Hypothalamus (tissue), 51 donors: ENCODE results near the gene CLK2.
"Not testable (repeated sequence)": the region's sequence is repeated elsewhere in the genome, so short reads cannot be mapped to it uniquely, and the experiment has no call there.

Experiments used
- DNase-seq, 51 donors: peaks; one replicate each; lab custom pipeline; 2025; lab: John Stamatoyannopoulos, UW

Gene CLK2

DNA sequence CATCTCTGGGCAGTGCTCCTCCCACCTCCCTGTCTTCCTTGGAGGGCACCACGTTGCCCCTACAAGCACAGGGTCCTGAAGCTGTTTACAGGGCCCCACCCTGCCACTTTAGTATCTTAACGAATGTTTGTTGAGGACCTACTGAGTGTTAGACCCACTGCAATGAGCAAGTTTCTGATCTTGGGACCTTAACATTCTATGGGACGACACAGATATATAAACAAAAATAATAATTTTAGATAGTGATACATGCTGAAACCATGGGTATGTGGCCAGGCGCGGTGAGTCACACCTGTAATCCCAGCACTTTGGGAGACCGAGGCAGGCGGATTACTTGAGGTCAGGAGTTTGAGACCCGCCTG lies 28.2 kb downstream of the CLK2 start:
- DNase-seq: no peak

DNA sequence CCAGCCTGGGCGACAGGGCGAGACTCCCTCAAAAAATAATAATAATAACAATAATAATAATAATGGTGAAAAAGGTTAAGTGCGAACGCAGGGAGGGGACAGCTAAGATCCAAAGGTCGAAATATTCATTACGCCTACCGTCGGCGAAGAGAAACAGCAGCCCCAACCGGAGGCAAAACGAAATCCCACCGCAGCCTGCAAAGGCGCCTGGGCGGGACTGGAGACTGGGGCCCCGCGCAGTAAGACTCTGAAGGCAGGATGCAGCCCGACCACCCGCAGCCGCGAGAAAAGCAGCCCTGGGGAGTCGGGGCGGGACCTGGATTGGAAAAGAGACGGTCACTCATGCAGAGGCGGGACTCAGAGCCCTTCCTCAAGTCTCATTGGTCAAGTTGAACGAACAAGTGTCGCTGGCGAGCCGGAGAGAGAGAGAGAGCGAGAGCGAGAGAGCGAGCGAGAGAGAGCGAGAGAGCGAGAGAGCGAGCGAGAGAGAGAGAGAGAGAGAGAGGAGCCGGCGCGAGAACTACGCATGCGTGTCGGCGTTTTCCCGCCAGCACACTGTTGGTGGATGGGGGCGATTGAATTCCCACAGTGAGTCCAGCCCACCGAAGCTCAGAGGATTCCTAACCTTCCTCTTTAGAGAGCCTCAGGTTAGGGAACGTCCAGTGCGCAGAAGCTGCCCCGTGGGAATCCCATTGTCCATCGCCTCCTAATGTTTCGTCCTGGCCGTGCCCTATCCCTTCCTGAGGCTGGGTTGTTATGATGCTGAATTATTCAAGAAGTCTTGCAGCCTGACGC lies 28.7 kb downstream of the CLK2 start:
- peak; percentile 36 to 99 (median 96) for DNase-seq

DNA sequence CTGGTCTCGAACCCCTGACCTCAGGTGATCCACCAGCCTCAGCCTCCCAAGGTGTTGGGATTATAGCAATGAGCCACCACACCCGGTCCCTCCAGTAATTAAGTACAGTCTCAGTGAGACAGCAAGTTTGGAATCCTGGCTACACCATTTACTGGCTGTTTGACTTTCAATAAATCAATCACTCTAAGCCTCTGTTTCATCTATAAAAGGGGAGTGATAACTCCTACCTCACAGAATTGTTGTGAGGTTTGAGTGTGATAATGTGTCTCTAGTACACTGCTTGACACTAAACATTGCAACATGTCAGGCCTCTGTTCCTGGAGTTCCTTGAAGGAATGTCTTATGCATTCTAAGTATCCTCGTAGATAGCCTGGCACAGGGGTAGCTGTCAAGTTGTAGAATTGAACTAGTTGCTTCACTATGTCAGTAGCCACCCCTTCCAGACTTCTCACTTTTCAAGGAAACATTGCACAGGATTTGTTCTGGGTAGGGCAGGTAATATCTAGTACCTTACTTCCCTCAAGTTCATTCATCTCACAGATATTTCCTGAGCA lies 30.4 kb downstream of the CLK2 start:
- DNase-seq: no peak

DNA sequence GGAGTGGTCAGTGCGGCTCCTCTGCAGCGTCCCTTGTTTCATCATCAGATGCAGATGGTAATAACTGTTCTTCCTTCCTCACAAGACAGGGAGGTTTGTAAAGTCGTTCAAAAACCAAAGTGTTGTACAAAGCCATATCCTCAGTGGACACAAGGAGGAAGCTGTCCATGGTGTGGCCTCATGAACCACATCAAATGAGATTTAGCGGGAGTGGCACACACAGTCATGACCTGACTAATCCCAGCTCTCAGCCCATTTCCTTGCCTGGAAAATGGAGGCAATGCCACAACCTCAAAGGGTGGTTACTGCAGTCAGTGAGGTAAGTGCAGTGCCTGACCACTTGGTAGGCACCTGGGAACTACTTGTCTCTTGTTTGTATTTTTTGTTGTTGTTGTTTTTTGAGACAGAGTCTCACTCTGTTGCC lies 31.5 kb downstream of the CLK2 start:
- no peak for DNase-seq

DNA sequence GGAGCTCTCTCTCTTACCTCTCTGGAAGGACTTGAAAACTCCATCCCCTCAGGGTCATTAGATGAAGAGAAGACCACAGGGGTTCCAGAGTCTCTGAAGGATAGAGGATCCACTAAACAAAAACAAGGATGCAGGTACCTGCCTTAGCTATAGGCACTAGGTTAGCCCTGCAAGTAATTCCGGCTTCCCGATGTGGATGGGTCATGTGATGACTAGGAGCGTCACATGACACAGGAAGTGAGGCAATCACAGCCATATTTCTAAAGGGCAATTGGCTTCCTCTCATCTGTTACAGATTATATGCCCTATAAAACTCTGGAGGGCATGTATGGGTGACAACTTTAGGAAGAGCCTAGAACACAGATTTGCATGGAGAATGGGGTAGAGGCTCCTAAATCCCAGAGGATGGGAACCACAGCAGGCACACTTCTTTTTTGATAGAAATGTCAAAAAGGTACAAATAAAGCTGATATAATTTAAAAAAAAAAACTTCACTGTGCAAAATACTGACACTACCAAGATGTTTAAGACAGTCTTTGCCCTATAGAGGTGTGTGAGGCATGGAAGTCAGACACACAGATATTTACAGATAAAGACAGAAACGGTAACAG lies 32.1 kb downstream of the CLK2 start:
- peak in 45 of 51 donors; percentile 10 to 88 (median 64) for DNase-seq

DNA sequence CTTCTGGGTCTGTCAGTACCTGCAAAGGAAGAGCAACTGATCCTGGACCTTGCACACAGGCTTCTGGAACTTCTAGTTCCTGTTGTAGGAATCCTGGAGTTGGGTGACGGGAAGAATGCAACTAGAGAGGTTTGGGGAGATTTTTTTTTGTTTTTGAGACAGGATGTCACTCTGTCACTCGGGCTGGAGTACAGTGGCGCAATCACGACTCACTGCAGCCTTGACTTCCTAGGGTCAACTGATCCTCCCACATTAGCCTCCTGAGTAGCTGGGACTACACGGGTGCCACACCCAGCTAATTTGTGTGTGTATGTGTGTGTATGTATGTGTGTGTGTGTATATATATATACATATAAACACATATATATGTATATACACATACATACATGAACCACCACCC lies 36.9 kb downstream of the CLK2 start:
- DNase-seq: no peak

DNA sequence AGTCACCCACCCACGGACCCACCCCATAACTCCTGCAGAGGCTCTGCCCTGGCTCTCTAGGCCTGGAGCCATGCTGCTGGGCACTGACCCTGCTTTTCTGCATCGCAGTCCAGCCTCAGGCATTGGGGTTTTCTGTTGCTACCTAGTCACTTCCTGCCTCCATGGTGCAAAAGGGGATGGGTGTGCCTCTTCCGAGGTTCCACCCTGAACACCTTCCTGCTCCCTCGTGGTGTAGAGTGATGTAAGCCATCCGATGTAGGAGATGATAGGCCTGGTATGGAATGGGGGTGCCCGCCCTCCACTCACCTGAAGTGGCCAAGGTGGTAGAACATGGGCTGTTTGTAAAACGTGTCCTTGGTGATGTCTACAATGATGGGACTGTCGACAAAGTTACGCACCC lies 37.9 kb downstream of the CLK2 start:
- DNase-seq: not testable (repeated sequence)

DNA sequence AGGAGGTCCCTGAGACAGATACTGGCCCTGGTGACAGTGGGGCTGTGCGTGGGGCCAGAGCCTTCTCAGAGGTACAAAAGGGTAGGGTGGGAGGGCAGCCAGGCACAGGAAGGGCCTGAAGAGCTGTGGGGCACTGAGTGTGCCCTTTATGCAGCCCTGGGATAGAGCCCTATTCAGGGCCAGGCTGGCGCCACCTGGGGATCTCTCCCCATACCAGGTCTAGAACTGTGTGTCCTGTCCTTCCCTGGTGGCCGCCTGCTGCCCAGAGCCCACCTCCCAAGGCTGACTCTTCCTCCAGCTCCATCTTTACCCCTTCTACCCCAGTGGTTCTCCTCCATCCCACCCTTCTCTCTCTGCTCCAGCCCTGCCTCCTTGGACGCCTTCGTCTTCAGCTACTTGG lies 39.8 kb downstream of the CLK2 start:
- not testable (repeated sequence) for DNase-seq

DNA sequence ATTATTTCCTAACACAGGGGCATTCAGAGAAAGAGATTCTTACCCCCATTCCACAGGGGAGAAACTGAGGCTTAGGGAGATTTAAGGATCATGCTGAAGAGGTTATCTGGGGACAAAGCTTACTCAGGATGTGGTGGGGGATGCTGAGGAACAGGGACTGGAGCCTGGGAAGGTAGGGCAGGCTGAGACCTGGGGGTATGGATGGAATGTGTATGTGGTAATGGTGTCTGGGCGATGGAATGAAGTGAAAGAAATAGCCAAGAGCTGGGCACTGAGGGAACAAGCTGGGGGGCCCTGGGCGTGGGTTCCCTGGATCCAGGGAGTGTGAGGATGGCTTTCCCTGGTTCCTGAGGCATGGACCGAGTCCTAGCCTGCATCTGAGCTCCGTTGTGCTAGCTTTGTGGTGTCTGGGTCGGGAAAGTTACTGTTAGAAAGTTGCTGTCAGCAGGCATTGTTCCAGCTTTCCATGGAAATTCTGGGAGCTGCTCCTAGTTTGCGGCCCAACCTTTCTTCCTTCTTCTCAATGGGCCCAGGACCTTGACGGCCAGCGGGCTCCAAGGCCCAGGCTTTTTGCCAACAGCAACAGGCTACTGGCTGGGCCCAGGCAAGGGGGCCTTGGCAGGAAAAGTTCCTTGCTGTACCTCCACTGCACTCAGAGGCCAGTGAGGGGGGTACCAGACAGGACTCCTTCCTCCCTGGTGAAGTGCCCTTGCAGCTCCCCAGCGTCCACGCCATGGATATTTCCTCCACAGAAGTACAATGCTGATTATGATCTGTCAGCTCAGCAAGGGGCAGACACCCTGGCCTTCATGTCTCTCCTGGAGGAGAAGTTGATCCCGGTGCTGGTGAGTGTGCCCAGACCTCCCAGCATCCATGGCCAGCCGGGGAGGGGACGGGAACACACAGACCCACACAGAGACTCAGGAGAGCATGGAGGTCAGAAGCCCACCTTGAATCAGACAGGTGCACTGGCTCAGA lies 41.0 kb downstream of the CLK2 start:
- peak in 30 of 51 donors; percentile 2 to 70 (median 40) for DNase-seq

DNA sequence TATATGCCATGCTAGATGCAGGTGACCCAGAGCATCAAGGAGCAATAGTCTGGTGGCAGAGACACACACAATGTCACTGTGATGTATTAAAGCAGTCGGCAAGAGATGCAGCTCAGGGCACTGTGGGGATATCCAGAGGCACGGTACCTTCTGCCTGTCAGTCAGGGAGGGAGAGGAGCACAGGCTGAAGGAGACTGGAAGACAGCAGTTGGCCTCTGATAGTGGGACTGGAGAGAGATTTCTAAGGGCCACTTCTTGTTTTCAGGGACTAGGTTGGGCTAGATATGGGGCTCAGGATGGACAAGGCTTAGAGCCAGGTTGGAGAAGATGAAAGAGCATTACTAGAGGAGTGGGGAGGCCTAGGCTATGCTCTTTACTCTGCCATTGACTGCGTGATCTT lies 42.0 kb downstream of the CLK2 start:
- not testable (repeated sequence) for DNase-seq

DNA sequence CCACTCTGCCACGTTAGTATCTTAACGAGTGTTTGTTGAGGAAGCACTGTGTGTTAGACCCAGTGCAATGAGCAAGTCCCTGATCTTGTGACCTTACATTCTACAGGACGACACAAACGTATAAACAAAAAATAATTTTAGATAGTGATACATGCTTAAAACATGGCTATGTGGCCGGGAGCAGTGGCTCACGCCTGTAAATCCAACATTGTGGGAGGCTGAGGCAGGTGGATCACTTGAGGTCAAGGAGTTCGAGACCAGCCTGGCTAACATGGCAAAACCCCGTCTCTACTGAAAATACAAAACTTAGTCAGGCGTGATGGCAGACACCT lies 45.2 kb downstream of the CLK2 start:
- no peak for DNase-seq

DNA sequence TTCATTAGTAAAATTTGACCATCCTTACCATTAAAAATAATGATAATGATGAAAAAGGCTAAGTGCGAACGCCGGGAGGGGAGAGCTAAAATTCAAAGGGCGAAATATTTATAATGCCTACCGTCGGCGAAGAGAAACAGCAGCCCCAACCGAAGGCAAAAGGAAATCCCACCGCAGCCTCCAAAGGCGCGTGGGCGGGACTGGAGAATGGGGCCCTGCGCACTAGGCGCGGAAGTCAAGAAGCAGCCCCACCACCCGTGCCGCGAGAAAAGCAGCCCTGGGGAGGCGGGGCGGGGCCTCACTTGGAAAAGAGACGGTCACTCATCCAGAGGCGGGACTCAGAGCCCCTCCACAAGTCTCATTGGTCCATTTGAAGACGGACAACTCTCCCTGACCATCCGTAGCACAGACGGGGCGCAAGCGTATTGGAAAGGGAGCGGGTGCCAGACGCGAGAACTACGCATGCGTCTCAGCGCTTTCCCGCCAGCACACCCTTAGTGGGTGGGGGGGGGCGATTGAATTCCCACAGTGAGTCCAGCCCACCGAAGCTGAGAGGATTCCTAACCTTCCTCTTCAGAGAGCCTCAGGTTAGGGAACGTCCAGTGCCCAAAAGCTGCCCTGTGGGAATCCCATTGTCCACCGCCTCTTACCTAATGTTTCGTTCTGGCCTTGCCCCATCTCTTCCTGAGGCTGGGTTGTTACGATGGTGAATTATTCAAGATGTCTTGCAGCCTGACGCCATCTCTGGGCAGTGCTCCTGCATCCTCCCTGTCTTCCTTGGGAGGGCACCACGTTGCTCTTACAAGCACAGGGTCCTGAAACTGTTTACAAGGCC lies 45.8 kb downstream of the CLK2 start:
- peak; percentile 86 to 99 (median 96) for DNase-seq

DNA sequence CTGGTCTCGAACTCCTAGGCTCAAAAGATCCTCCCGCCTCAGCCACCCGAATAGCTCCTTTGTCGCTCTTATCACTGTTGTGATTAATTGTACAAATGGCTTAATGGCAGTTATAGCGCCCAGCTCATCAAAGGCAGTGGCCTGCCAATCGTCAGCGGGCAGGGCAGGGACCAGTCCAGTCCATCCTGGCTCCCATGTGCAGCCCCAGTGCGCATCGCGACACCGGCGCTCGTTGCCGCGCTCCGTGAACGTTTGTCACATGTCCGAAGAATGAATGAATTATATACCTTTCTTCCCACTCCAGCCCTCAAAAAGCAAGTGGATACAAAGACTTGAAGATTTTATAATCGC lies 46.4 kb downstream of the CLK2 start:
- DNase-seq: peak in 27 of 51 donors; percentile 7 to 76 (median 43)

DNA sequence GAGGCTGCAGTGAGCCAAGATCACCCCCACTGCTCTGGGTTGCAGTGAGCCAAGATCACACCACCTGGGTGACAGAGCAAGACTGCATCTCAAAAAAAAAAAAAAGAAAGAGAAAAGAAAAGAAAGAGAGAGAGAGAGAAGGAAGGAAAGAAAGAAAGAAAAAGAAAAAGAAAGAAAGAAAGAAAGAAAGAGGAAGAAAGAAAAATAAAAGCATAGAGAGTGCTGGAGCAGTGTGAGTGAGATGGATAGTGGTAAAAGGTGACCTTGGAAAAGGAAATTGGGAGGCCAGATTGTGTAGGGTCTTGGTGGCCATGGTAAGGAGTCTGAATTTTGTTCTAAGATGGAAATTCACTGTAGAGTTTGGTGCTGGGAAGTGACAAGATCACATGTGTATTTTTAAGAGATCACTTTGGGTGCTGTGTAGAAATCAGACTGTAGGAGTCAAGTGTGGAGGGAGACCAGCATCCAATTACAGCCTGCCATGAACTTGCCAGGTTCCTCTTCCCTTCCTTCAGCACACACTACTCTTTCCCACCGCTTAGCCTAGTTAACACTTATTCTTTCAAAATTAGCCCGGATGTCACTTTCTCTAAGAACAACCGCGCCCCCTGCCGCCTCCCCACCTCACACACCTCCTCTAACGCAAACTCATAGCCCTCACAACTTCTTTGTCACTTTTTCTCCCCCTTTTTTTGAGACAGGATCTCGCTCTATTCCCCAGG lies 47.0 kb downstream of the CLK2 start:
- peak in 34 of 51 donors; percentile 9 to 79 (median 45) for DNase-seq

DNA sequence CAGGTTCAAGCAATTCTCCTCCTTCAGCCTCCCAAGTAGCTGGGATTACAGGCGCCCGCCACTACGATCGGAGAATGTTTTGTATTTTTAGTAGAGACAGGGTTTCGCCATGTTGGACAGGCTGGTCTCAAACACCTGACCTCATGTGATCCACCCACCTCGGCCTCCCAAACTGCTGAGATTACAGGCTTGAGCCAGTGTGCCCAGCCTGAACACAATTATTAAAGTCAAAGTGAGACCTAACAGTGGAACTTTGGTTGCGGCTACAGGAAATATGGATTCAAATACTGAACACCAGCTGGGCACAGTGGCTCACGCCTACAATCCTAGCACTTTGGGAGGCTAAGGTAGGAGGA lies 47.9 kb downstream of the CLK2 start:
- not testable (repeated sequence) for DNase-seq

DNA sequence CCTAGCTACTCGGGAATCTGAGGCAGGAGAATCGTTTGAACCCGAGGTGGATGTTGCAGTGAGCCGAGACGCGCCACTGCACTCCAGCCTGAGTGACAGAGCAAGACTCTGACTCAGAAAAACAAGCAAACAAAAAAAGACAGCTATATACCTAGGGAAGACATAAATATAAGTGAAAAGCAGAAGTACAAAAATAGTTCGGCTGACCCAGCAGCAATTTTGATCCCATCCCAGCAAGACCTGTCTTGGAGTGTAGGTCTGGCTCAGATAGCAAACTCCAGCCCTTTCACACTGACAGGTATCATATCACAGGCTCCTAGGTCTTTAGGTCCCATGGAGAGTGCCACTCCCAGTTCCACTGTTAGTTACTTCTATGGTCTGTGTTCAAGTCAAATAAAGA lies 50.3 kb downstream of the CLK2 start:
- no peak for DNase-seq

DNA sequence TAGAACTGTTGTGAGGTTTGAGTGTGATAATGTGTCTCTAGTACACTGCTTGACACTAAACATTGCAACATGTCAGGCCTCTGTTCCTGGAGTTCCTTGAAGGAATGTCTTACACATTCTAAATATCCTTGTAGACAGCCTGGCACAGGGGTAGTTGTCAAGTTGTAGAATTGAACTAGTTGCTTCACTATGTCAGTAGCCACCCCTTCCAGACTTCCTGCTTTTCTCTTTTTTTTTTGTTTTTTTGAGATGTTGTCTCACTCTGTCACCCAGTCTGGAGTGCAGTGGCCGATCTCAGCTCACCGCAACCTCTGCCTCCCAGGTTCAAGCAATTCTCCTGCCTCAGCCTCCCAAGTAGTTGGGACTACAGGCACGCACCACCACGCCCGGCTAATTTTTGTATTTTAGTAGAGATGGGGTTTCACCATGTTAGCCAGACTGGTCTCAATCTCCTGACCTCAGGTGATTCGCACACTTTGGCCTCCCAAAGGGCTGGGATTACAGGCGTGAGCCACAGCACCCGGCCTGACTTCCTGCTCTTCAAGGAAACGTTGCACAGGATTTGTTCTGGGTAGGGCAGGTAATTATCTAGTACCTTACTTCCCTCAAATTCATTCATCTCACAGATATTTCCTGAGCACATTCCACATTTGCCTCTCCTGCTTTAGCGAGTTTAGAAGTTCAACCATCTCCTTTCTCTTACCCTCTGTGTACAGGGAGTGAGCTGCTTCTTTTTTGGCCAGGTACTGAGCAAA lies 52.9 kb downstream of the CLK2 start:
- DNase-seq: not testable (repeated sequence)

DNA sequence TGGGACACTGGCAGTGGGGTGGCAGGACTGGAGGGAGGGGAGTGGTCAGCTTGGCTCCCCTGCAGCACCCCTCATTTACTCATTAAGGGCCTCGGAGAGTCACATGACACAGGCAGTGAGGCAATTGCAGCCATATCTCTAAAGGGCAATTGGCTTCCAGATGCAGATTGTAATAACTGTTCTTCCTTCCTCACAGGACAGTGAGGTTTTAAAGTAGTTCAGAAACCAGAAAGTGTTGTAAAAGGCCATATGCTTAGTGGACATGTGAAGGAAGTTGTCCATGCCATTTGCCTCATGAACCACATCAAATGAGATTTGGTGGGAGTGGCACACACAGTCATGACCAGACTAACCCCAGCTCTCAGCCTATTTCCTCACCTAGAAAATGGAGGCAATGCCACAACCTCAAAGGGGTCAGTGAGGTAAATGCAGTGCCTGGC lies 53.7 kb downstream of the CLK2 start:
- DNase-seq: peak in 36 of 51 donors; percentile 6 to 76 (median 32)
